Neuronal stem cell (in vitro differentiated cells): ENCODE measurements around the gene HBEGF.

Experiments
- DNase-seq: peaks from one replicate; pipeline ENCODE4 v3.0.0-alpha.2; 2013; ENCODE audit warnings: low spot score
- H2AFZ ChIP-seq: one replicate; pipeline ENCODE4 v1.6.1; 2013; ENCODE audit warnings: mild to moderate bottlenecking, low read length, inconsistent platforms
- H2AK5ac ChIP-seq: 2 replicates; pipeline ENCODE4 v1.6.1; 2013; ENCODE audit warnings: low read depth, mild to moderate bottlenecking, inconsistent platforms, low read length, moderate library complexity, mixed read lengths
- H2BK120ac ChIP-seq: 2 replicates; pipeline ENCODE4 v1.6.1; 2013; ENCODE audit warnings: low read depth, mild to moderate bottlenecking, inconsistent platforms, low read length, moderate library complexity, mixed read lengths
- H2BK12ac ChIP-seq: one replicate; pipeline ENCODE4 v1.6.1; 2013; ENCODE audit warnings: low read length, inconsistent platforms
- H2BK15ac ChIP-seq: 2 replicates; pipeline ENCODE4 v1.6.1; 2013; ENCODE audit warnings: mild to moderate bottlenecking, low read length, inconsistent platforms, mixed read lengths
- H2BK5ac ChIP-seq: one replicate; pipeline ENCODE4 v1.6.1; 2013; ENCODE audit warnings: inconsistent platforms, mild to moderate bottlenecking, low read length, moderate library complexity
- H3K14ac ChIP-seq: one replicate; pipeline ENCODE4 v1.6.1; 2013; ENCODE audit warnings: low read length, inconsistent platforms
- H3K18ac ChIP-seq: 2 replicates; pipeline ENCODE4 v1.6.1; 2013; ENCODE audit warnings: low read length, inconsistent platforms
- H3K23ac ChIP-seq: 2 replicates; pipeline ENCODE4 v1.6.1; 2013; ENCODE audit warnings: low read depth, mild to moderate bottlenecking, mixed read lengths, low read length, inconsistent platforms; ENCODE audit not compliant: poor library complexity
- H3K27ac ChIP-seq: replicated peaks from 3 replicates; pipeline ENCODE4 v1.5.1; 2013; ENCODE audit warnings: low read length, inconsistent platforms
- H3K27me3 ChIP-seq, 3 experiments: 2 replicates each; pipeline ENCODE4 v1.6.1; 2013; ENCODE audit warnings: low read length in 3 of 3, mild to moderate bottlenecking in 2 of 3, inconsistent platforms in 1 of 3, low read depth in 1 of 3, mixed read lengths in 1 of 3, moderate library complexity in 1 of 3; ENCODE audit not compliant: control insufficient read depth in 3 of 3, insufficient read depth in 3 of 3
- H3K36me3 ChIP-seq, 2 donors: replicated peaks in 1 of 2; 2 replicates each; pipeline ENCODE4 v1.6.1; 2013; ENCODE audit warnings: low read length in 2 of 2; ENCODE audit not compliant: control insufficient read depth in 2 of 2, insufficient read depth in 2 of 2
- H3K4ac ChIP-seq: 2 replicates; pipeline ENCODE4 v1.6.1; 2013; ENCODE audit warnings: inconsistent platforms, mild to moderate bottlenecking, low read length, moderate library complexity
- H3K4me1 ChIP-seq, 2 donors: 1 replicate in 1 of 2; 2 replicates in 1 of 2; pipeline ENCODE4 v1.6.1; 2013; ENCODE audit warnings: low read length in 2 of 2, low read depth in 1 of 2; ENCODE audit not compliant: control insufficient read depth in 2 of 2, insufficient read depth in 1 of 2
- H3K4me2 ChIP-seq: one replicate; pipeline ENCODE4 v1.6.1; 2013; ENCODE audit warnings: mild to moderate bottlenecking, low read length, inconsistent platforms; ENCODE audit not compliant: insufficient read depth, poor library complexity, severe bottlenecking
- H3K4me3 ChIP-seq, 2 donors: 2 replicates each; pipeline ENCODE4 v1.5.1; 2013; ENCODE audit warnings: low read length in 2 of 2, mild to moderate bottlenecking in 2 of 2, inconsistent platforms in 1 of 2, moderate library complexity in 1 of 2
- H3K79me1 ChIP-seq: one replicate; pipeline ENCODE4 v1.6.1; 2013; ENCODE audit warnings: low read depth, mild to moderate bottlenecking, inconsistent platforms, low read length, moderate library complexity
- H3K9ac ChIP-seq: one replicate; pipeline ENCODE4 v1.6.1; 2013; ENCODE audit warnings: mild to moderate bottlenecking, low read depth, low read length, inconsistent platforms; ENCODE audit not compliant: poor library complexity
- H3K9me3 ChIP-seq, 2 donors: replicated peaks in 1 of 2; 2 replicates each; pipeline versions ENCODE3 to v1.6.1; 2013; ENCODE audit warnings: low read length in 2 of 2, mild to moderate bottlenecking in 2 of 2, inconsistent platforms in 1 of 2, low read depth in 1 of 2, mixed read lengths in 1 of 2, moderate library complexity in 1 of 2; ENCODE audit not compliant: control insufficient read depth in 2 of 2, insufficient read depth in 1 of 2
- H4K8ac ChIP-seq: one replicate; pipeline ENCODE4 v1.6.1; 2013; ENCODE audit warnings: low read depth, mild to moderate bottlenecking, inconsistent platforms, low read length, moderate library complexity
- H4K91ac ChIP-seq: one replicate; pipeline ENCODE4 v1.6.1; 2013; ENCODE audit warnings: low read length, low read depth, mild to moderate bottlenecking, inconsistent platforms; ENCODE audit not compliant: poor library complexity
- whole genome bisulfite sequencing, 2 donors: extraction: QIAGEN DNeasy Blood & Tissue Kit; methylation state at CpG; one replicate each; pipeline ENCODE4 v1.1.7; 2013; ENCODE audit warnings: missing lambda C conversion rate in 2 of 2, mixed read lengths in 1 of 2; ENCODE audit not compliant: insufficient read length in 2 of 2, insufficient replicate concordance in 1 of 2; ENCODE audit errors: extremely low coverage in 2 of 2; 5-methylcytosine and 5-hydroxymethylcytosine counted together

Gene HBEGF

DNA sequence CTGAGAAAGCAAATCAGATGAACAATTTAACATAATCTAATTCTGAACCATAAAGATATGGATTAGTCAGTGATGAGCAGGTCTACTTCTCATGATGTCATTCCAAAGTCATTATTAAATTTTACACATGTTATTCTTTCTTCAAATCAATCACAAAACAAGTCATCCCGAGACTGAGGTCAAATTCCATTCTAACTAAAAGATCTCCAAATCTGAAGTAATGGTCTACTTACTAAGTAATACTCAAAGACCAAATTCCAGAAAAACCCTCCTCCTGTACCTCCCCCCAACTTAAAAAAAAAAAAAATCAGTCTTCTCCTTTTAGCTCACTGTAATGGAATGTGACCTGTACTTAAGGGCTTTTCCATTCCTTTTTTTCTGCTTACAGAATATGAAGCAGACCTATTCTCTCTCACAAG, 48.2 kb downstream of the HBEGF start:
- H2AK5ac ChIP-seq: no peak overlapping the region
- no peak overlapping the region for H2BK5ac ChIP-seq
- H3K14ac ChIP-seq: no peak overlapping the region
- H3K79me1 ChIP-seq: no peaks in the 10 kb centered on the region
- no peak overlapping the region for H3K9ac ChIP-seq
- no peak for DNase-seq
- no peak overlapping the region for H3K23ac ChIP-seq
- no peak overlapping the region for H4K8ac ChIP-seq
- H2AFZ ChIP-seq: no peak overlapping the region
- peaks cover 2 to 44% of the 10 kb centered on the region in 2 donors for H3K36me3 ChIP-seq
- no peak overlapping the region for H4K91ac ChIP-seq
- no CpG with 5 or more reads among the region's 1 CpG for WGBS, 2 donors
- no peak overlapping the region for H3K4me3 ChIP-seq
- H2BK15ac ChIP-seq: no peak overlapping the region
- H3K4me1 ChIP-seq: peaks cover 1 to 11% of the 10 kb centered on the region in 2 donors
- H3K18ac ChIP-seq: no peak overlapping the region
- no peak overlapping the region for H3K4ac ChIP-seq
- no peak overlapping the region for H2BK12ac ChIP-seq
- H3K27ac ChIP-seq: no peak overlapping the region
- H3K9me3 ChIP-seq: no peaks in the 10 kb centered on the region
- H2BK120ac ChIP-seq: no peak overlapping the region
- H3K4me2 ChIP-seq: no peak overlapping the region
- H3K27me3 ChIP-seq: no peaks in the 10 kb centered on the region

DNA sequence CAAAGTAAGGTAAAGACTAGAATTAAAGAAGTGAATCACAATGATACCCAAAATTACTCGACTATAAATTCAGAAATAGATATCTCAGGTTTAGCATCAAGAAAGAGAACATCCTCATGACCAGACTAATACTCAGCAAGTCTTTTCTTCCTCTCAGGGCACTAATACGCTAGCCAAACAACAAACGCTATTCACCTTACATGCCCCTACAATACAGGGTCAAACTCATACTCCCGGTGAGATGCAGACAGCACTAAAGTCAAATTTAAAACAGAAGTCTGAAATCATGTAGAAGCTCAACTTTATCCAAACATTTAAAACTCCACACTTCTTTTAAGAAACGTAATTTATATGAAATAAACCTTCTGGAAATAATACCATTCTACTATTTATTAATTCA, 49.1 kb downstream of the HBEGF start:
- H3K4me1 ChIP-seq: peaks cover 1 to 12% of the 10 kb centered on the region in 2 donors
- whole genome bisulfite sequencing, 2 donors: 100% methylated on average over 1 of the region's 5 CpGs; no CpG with 5 or more reads in 1 of the 2 donors
- H3K27ac ChIP-seq: no peak overlapping the region

DNA sequence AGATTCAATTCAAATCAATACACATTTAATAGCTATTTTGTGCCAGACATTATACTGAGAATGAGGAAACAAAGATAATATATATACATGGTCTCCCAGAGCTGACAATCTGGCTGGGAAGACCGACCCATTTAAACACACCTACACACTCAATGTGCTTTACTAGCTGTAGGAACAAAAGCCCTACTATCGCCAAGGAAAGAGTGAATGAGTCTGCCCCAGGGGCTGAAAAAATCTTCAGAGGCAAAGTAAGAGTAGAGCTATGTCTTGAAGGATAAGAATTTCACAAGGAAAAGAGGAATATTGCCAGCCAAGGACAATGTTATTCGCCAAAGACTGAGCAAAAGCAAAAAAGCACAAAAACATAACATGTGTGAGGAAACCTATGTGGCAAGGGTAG, 50.1 kb downstream of the HBEGF start:
- Histone ChIP-seq H3K27ac (no peak overlapping the region), H3K4me1 (peaks cover 0 to 12% of the 10 kb centered on the region in 2 donors), H3K9me3 (no peaks in the 10 kb centered on the region), H2AK5ac (no peak overlapping the region), H2BK120ac (no peak overlapping the region), H3K9ac (no peak overlapping the region), H3K4ac (no peak overlapping the region), H3K18ac (no peak overlapping the region), H3K4me2 (no peak overlapping the region), H4K91ac (no peak overlapping the region), H3K79me1 (no peaks in the 10 kb centered on the region), H3K14ac (no peak overlapping the region), H2BK5ac (no peak overlapping the region), H3K27me3 (no peaks in the 10 kb centered on the region), H3K36me3 (peaks cover 2 to 44% of the 10 kb centered on the region in 2 donors), H2BK15ac (no peak overlapping the region), H4K8ac (no peak overlapping the region), H3K4me3 (no peak overlapping the region), H2AFZ (no peak overlapping the region), H3K23ac (no peak overlapping the region), H2BK12ac (no peak overlapping the region)
- WGBS, 2 donors: no CpG with 5 or more reads among the region's 3 CpGs
- DNase-seq: no peak

More for the DNA sequence above, 49.1 kb downstream of the HBEGF start:
- Histone ChIP-seq H3K4ac (no peak overlapping the region), H2BK120ac (no peak overlapping the region), H3K4me3 (no peak overlapping the region), H2BK5ac (no peak overlapping the region), H3K9me3 (no peaks in the 10 kb centered on the region), H4K8ac (no peak overlapping the region), H2AFZ (no peak overlapping the region), H3K4me2 (no peak overlapping the region), H3K79me1 (no peaks in the 10 kb centered on the region), H4K91ac (no peak overlapping the region), H3K18ac (no peak overlapping the region), H2AK5ac (no peak overlapping the region), H3K27me3 (no peaks in the 10 kb centered on the region), H3K14ac (no peak overlapping the region), H2BK15ac (no peak overlapping the region), H3K36me3 (peaks cover 2 to 44% of the 10 kb centered on the region in 2 donors), H2BK12ac (no peak overlapping the region), H3K9ac (no peak overlapping the region), H3K23ac (no peak overlapping the region)
- no peak for DNase-seq

DNA sequence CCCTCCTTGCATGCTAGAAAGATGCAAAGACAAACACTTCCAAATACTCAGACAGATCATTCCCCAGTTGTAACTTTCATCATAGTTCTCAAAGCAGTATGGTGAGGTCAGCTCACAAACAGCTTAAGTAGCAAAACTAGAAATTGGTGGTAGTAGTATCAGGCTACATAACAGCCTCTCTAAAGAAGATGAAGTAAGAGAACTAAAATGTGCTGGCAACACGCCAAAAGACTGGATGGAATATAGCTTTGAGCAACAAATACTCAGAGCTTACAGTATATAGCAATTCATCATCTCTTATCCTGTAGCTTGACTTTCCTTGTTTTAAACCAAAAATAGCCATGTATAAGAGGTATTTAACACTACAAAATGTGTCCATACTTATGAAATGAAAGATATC, 51.0 kb downstream of the HBEGF start:
- no CpG with 5 or more reads among the region's 1 CpG for WGBS, 2 donors
- Histone ChIP-seq H3K27ac (no peak overlapping the region), H2BK5ac (no peak overlapping the region), H3K4me1 (peaks cover 0 to 12% of the 10 kb centered on the region in 2 donors), H3K4me2 (no peak overlapping the region), H3K9me3 (no peaks in the 10 kb centered on the region), H2AFZ (no peak overlapping the region), H3K23ac (no peak overlapping the region), H2BK15ac (no peak overlapping the region), H3K4me3 (no peak overlapping the region), H3K79me1 (no peaks in the 10 kb centered on the region), H4K91ac (no peak overlapping the region), H2AK5ac (no peak overlapping the region), H2BK120ac (no peak overlapping the region), H2BK12ac (no peak overlapping the region), H3K4ac (no peak overlapping the region), H3K14ac (no peak overlapping the region), H3K36me3 (peaks cover 2 to 37% of the 10 kb centered on the region in 2 donors), H3K18ac (no peak overlapping the region), H4K8ac (no peak overlapping the region), H3K27me3 (no peaks in the 10 kb centered on the region), H3K9ac (no peak overlapping the region)
- no peak for DNase-seq
